Neural cell (in vitro differentiated cells): Measurements from ENCODE around the gene CAP2. TPM values are rescaled to one million over a fixed set of nuclear protein-coding genes. Genes with fewer than 3 reads are reported as not detected.

Experiments used
- H2AFZ ChIP-seq: fragments of 200-600, 300-800 bp; sonication (generic), shearing (Covaris generic); 2 replicates; pipeline ENCODE4 v1.6.0; 2014; ENCODE audit warnings: low read depth, mild to moderate bottlenecking, antibody characterized with exemption, low read length, moderate library complexity
- H3F3A ChIP-seq: fragments of 200-600 bp; shearing (Covaris generic); 2 replicates; pipeline ENCODE4 v1.6.1; 2016; ENCODE audit warnings: mild to moderate bottlenecking, moderate library complexity, mixed read lengths, antibody characterized with exemption, low read length; ENCODE audit not compliant: insufficient read depth, poor library complexity, severe bottlenecking
- H3K27ac ChIP-seq: fragments of 200-600, 300-800 bp; sonication (generic), shearing (Covaris generic); 2 replicates; pipeline ENCODE4 v1.5.1; 2014; ENCODE audit warnings: mild to moderate bottlenecking, low read length, moderate library complexity
- H3K27me3 ChIP-seq: fragments of 300-800, 200-600 bp; sonication (generic), shearing (Covaris generic); 2 replicates; pipeline ENCODE4 v1.6.0; 2014; ENCODE audit warnings: mild to moderate bottlenecking, low read depth, low read length, moderate library complexity; ENCODE audit not compliant: insufficient read depth
- H3K36me3 ChIP-seq: fragments of 300-800, 200-600 bp; sonication (generic), shearing (Covaris generic); 2 replicates; pipeline ENCODE4 v1.5.1; 2014; ENCODE audit warnings: mild to moderate bottlenecking, antibody characterized with exemption, low read length, moderate library complexity; ENCODE audit not compliant: insufficient read depth
- H3K4me2 ChIP-seq: fragments of 300-800, 200-600 bp; sonication (generic), shearing (Covaris generic); 2 replicates; pipeline ENCODE4 v1.6.0; 2014; ENCODE audit warnings: mild to moderate bottlenecking, low read length
- H3K4me3 ChIP-seq: fragments of 300-800, 200-600 bp; sonication (generic), shearing (Covaris generic); 2 replicates; pipeline ENCODE4 v1.5.1; 2014; ENCODE audit warnings: mild to moderate bottlenecking, low read length, moderate library complexity
- H3K79me2 ChIP-seq: fragments of 200-600 bp; shearing (Covaris generic); replicated peaks from 2 replicates; pipeline ENCODE4 v1.6.0; 2014; ENCODE audit warnings: mild to moderate bottlenecking, low read length, moderate library complexity; ENCODE audit not compliant: insufficient read depth
- H3K9ac ChIP-seq: fragments of 300-800, 200-600 bp; sonication (generic), shearing (Covaris generic); 2 replicates; pipeline ENCODE4 v1.6.1; 2016; ENCODE audit warnings: mild to moderate bottlenecking, low read length, mixed read lengths
- H3K9me2 ChIP-seq: fragments of 200-600 bp; shearing (Covaris generic); 2 replicates; pipeline ENCODE4 v1.6.1; 2016; ENCODE audit warnings: mild to moderate bottlenecking, low read length, mixed read lengths; ENCODE audit not compliant: insufficient read depth
- H3K9me3 ChIP-seq: fragments of 200-600, 300-800 bp; sonication (generic), shearing (Covaris generic); 2 replicates; pipeline ENCODE4 v1.6.1; 2016; ENCODE audit warnings: mild to moderate bottlenecking, mixed run types, low read length, moderate library complexity, mixed read lengths
- H4K20me1 ChIP-seq: fragments of 200-600 bp; shearing (Covaris generic); 2 replicates; pipeline ENCODE4 v1.6.1; 2016; ENCODE audit warnings: mild to moderate bottlenecking, mixed run types; ENCODE audit not compliant: insufficient read depth
- EP300 ChIP-seq: fragments of 450-650 bp; conservative IDR thresholded peaks from 2 replicates; pipeline ENCODE4 v1.6.1; 2014; ENCODE audit warnings: antibody characterized with exemption, mild to moderate bottlenecking, moderate library complexity; ENCODE audit not compliant: poor library complexity, severe bottlenecking
- EZH2 ChIP-seq: fragments of 200-600, 300-800 bp; shearing (Covaris generic), sonication (generic); IDR thresholded peaks from 2 replicates; pipeline ENCODE4 v1.6.1; 2014; ENCODE audit warnings: antibody characterized with exemption, low read length, borderline replicate concordance, mild to moderate bottlenecking; ENCODE audit not compliant: insufficient read depth, poor library complexity, severe bottlenecking
- MXI1 ChIP-seq: fragments of 450-650 bp; conservative IDR thresholded peaks from 2 replicates; pipeline ENCODE4 v1.6.1; 2014; ENCODE audit warnings: antibody characterized with exemption, mild to moderate bottlenecking; ENCODE audit not compliant: poor library complexity, severe bottlenecking
- POLR2AphosphoS5 ChIP-seq: IDR thresholded peaks from 2 replicates; pipeline ENCODE4 v1.6.1; 2012
- RAD21 ChIP-seq: fragments of 450-650 bp; conservative IDR thresholded peaks from 2 replicates; pipeline ENCODE4 v1.6.1; 2014; ENCODE audit warnings: antibody characterized with exemption, mild to moderate bottlenecking, moderate library complexity
- SMC3 ChIP-seq: fragments of 450-650 bp; conservative IDR thresholded peaks from 2 replicates; pipeline ENCODE4 v1.6.1; 2014; ENCODE audit warnings: antibody characterized with exemption, mild to moderate bottlenecking, moderate library complexity; ENCODE audit not compliant: poor library complexity
- TAF1 ChIP-seq: IDR thresholded peaks from 2 replicates; pipeline ENCODE4 v1.6.1; 2012; ENCODE audit warnings: low read depth
- polyA plus RNA-seq: library from polyadenylated mRNA; depleted of rRNA; stranded (reverse); fragments of >200 nt; gene quantifications from 2 replicates; pipeline ENCODE4 v1.2.3, GENCODE V29; 2014
- TF ChIP-seq, protein P1 (sequence below): IDR thresholded peaks from 2 replicates; pipeline ENCODE4 v1.6.1; 2012; ENCODE audit warnings: borderline replicate concordance
- TF ChIP-seq, protein P2 (sequence below): fragments of 450-650 bp; IDR thresholded peaks from 2 replicates; pipeline ENCODE4 v1.5.1; 2014; ENCODE audit warnings: antibody characterized with exemption, mild to moderate bottlenecking, moderate library complexity; ENCODE audit not compliant: poor library complexity, severe bottlenecking

Gene CAP2
- polyA plus RNA-seq, 1 donor from 2014 or later: 13.4 TPM

DNA sequence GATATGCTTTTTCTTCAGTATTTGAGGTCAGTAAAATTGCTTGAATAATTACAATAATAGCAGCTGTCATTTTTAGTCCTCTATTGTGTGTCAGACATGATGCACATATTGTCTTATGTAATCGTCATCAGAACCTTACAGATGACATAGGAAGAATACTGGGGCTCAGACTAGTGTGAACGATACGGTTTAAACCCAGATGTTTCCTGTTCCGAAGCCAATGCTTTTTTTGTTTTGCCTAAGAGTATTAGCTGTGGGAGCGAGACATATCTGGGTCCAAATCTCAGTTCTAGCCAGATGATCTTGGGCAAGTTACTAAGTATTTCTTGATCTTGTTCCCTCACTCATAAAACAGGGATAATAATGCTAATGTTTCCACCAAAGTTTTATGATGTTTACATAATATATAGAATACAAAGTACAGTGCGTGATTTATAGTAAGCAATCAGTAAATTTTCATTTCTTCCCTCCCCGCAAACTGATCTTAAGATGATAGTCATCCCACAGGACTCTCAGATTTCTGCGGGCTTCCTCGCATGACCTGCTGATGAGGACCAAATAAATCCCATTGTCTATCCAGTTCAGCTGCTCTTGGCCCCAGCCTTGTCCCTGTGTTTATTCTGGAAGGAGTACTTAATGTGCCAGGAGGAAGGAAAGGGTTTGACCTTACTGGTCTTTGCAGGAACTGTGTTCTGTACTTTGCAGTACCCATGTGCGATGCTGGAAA, 98.2 kb downstream of the CAP2 start:
- Histone ChIP-seq H3K4me3 (no peak overlapping the region), H3K4me2 (no peak overlapping the region), H3K9me2 (no peaks in the 10 kb centered on the region), H3K27me3 (no peaks in the 10 kb centered on the region), H3F3A (no peaks in the 10 kb centered on the region), H3K79me2 (no peaks in the 10 kb centered on the region), H3K9ac (no peak overlapping the region), H2AFZ (no peak overlapping the region), H3K9me3 (no peaks in the 10 kb centered on the region), H3K27ac (no peak overlapping the region), H4K20me1 (no peaks in the 10 kb centered on the region), H3K36me3 (no peaks in the 10 kb centered on the region)
- TF ChIP-seq EP300: no peak
- TF ChIP-seq, protein P1, sequence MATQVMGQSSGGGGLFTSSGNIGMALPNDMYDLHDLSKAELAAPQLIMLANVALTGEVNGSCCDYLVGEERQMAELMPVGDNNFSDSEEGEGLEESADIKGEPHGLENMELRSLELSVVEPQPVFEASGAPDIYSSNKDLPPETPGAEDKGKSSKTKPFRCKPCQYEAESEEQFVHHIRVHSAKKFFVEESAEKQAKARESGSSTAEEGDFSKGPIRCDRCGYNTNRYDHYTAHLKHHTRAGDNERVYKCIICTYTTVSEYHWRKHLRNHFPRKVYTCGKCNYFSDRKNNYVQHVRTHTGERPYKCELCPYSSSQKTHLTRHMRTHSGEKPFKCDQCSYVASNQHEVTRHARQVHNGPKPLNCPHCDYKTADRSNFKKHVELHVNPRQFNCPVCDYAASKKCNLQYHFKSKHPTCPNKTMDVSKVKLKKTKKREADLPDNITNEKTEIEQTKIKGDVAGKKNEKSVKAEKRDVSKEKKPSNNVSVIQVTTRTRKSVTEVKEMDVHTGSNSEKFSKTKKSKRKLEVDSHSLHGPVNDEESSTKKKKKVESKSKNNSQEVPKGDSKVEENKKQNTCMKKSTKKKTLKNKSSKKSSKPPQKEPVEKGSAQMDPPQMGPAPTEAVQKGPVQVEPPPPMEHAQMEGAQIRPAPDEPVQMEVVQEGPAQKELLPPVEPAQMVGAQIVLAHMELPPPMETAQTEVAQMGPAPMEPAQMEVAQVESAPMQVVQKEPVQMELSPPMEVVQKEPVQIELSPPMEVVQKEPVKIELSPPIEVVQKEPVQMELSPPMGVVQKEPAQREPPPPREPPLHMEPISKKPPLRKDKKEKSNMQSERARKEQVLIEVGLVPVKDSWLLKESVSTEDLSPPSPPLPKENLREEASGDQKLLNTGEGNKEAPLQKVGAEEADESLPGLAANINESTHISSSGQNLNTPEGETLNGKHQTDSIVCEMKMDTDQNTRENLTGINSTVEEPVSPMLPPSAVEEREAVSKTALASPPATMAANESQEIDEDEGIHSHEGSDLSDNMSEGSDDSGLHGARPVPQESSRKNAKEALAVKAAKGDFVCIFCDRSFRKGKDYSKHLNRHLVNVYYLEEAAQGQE: no peak
- no peak for TF ChIP-seq SMC3
- TF ChIP-seq POLR2AphosphoS5: no peak
- TF ChIP-seq EZH2: no peak
- no peak for TF ChIP-seq MXI1
- no peak for TF ChIP-seq TAF1
- TF ChIP-seq, protein P2, sequence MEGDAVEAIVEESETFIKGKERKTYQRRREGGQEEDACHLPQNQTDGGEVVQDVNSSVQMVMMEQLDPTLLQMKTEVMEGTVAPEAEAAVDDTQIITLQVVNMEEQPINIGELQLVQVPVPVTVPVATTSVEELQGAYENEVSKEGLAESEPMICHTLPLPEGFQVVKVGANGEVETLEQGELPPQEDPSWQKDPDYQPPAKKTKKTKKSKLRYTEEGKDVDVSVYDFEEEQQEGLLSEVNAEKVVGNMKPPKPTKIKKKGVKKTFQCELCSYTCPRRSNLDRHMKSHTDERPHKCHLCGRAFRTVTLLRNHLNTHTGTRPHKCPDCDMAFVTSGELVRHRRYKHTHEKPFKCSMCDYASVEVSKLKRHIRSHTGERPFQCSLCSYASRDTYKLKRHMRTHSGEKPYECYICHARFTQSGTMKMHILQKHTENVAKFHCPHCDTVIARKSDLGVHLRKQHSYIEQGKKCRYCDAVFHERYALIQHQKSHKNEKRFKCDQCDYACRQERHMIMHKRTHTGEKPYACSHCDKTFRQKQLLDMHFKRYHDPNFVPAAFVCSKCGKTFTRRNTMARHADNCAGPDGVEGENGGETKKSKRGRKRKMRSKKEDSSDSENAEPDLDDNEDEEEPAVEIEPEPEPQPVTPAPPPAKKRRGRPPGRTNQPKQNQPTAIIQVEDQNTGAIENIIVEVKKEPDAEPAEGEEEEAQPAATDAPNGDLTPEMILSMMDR: no peak
- no peak for TF ChIP-seq RAD21

DNA sequence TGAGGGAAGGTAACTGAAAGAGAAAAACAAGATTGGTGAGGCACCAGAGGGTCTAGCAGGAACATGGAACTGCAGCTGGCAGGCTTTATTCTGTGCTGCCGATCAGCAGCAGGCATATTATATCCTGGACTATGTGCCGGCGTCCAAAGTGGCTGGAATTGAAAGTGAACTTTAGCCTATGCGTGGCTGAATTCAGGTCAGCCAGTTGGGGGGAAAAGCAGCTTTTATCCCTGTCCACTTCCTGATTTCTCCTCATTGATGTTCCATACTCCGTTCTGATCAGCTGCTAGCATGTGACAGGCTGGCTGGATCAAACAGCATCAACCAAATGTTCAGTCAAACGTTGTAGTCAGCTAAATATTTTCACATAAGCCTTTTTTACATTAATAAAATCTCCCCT, 99.0 kb downstream of the CAP2 start:
- Histone ChIP-seq H3K9ac (no peak overlapping the region), H3K4me2 (no peak overlapping the region), H3K79me2 (no peaks in the 10 kb centered on the region), H3K4me3 (no peak overlapping the region), H3K9me3 (no peaks in the 10 kb centered on the region), H3K36me3 (no peaks in the 10 kb centered on the region), H3K27me3 (no peaks in the 10 kb centered on the region), H3K27ac (no peak overlapping the region), H2AFZ (no peak overlapping the region), H3K9me2 (no peaks in the 10 kb centered on the region), H4K20me1 (no peaks in the 10 kb centered on the region), H3F3A (no peaks in the 10 kb centered on the region)
- TF ChIP-seq, protein P2: no peak
- TF ChIP-seq EZH2: no peak
- TF ChIP-seq, protein P1: no peak
- TF ChIP-seq POLR2AphosphoS5: no peak
- no peak for TF ChIP-seq EP300
- TF ChIP-seq RAD21: no peak
- TF ChIP-seq SMC3: no peak
- TF ChIP-seq MXI1: no peak
- TF ChIP-seq TAF1: no peak
